K562 (cell line): ENCODE measurements around the gene HNRNPM. TPM values are rescaled to one million over a fixed set of nuclear protein-coding genes. Genes with fewer than 3 reads are reported as not detected.
A peak's percentile ranks its signal among the peaks of the same experiment; 100 is the strongest.

Experiments
- ATAC-seq: fragments of 200-7000 bp; cut with Tn5 transposase; 3 replicates; pipeline ENCODE4 v1.9.1; 2020; ENCODE audit warnings: moderate library complexity
- BruUV-seq: library from RNA; stranded (reverse); fragments of 400-500 nt; replicated peaks from 2 replicates; lab custom pipeline; 2021; lab: Mats Ljungman, UMichigan
- CTCF ChIA-PET: fragments of 300-600 bp; formaldehyde crosslinking; extraction: SDS; loops from one replicate; lab custom pipeline; 2021; ENCODE audit warnings: low intra/inter-chr PET ratio; lab: Yijun Ruan, JAX
- POLR2A ChIA-PET: fragments of 300-600, 350-650 bp; sonication (Branson Sonifier 250); formaldehyde crosslinking; extraction: SDS; loops from one replicate; lab custom pipeline; 2021; ENCODE audit warnings: antibody characterized with exemption, inconsistent platforms; lab: Yijun Ruan, JAX
- DNase-seq, 4 experiments: peaks; one replicate each; pipeline versions ENCODE4 v3.0.0 to v3.0.0-alpha.2; 2011 to 2018; ENCODE audit warnings: low spot score in 3 of 4, mixed read lengths in 3 of 4; ENCODE audit errors: extremely low read depth in 1 of 4
- FAIRE-seq: peaks from 2 replicates; lab custom pipeline; 2011; peaks lifted over from hg19 to GRCh38; lab: Jason Lieb, UNC
- H2AFZ ChIP-seq: 2 replicates; pipeline ENCODE4 v1.6.0; 2011; ENCODE audit warnings: low read depth, low read length, control low read depth, inconsistent platforms
- H3K27ac ChIP-seq: fragments of 200-600 bp; 3 replicates; pipeline ENCODE4 v1.8.0; 2011; ENCODE audit warnings: low read depth, mild to moderate bottlenecking, control low read depth, inconsistent platforms, low read length, moderate library complexity, mixed read lengths; ENCODE audit errors: extremely low read depth
- H3K27me3 ChIP-seq, 2 experiments: fragments of 300-600 bp in 1 of 2; 2 replicates in 1 of 2; 3 replicates in 1 of 2; pipeline versions ENCODE4 v1.6.0 to v1.8.0; 2011; ENCODE audit warnings: inconsistent platforms in 2 of 2, low read length in 2 of 2, mild to moderate bottlenecking in 1 of 2, mixed read lengths in 1 of 2, moderate library complexity in 1 of 2; ENCODE audit not compliant: control insufficient read depth in 2 of 2, insufficient read depth in 2 of 2
- H3K36me3 ChIP-seq: fragments of 300-600 bp; 3 replicates; pipeline ENCODE4 v1.8.0; 2011; ENCODE audit warnings: mild to moderate bottlenecking, low read length, inconsistent platforms; ENCODE audit not compliant: control insufficient read depth, insufficient read depth
- H3K4me1 ChIP-seq, 2 experiments: fragments of 200-600 bp in 1 of 2; replicated peaks in 1 of 2; 2 replicates in 1 of 2; 3 replicates in 1 of 2; pipeline versions ENCODE4 v1.5.1 to v1.8.0; 2011; ENCODE audit warnings: inconsistent platforms in 2 of 2, low read length in 2 of 2, mild to moderate bottlenecking in 1 of 2, mixed read lengths in 1 of 2, moderate library complexity in 1 of 2; ENCODE audit not compliant: control insufficient read depth in 2 of 2, insufficient read depth in 2 of 2
- H3K4me2 ChIP-seq: 2 replicates; pipeline ENCODE4 v1.6.1; 2011; ENCODE audit warnings: low read length, control low read depth, inconsistent platforms, mixed read lengths; ENCODE audit not compliant: insufficient read depth
- H3K4me3 ChIP-seq: fragments of 200-600 bp; sonication (generic), shearing (Covaris generic); 2 replicates; pipeline ENCODE4 v1.5.1; 2016; ENCODE audit warnings: control low read depth, inconsistent platforms
- H3K79me2 ChIP-seq: fragments of 200-600 bp; 3 replicates; pipeline ENCODE4 v1.8.0; 2011; ENCODE audit warnings: low read length, inconsistent platforms; ENCODE audit not compliant: control insufficient read depth, insufficient read depth
- H3K9ac ChIP-seq, 2 experiments: 2 replicates each; pipeline versions ENCODE4 v1.6.0 to v1.6.1; 2011; ENCODE audit warnings: low read depth in 2 of 2, low read length in 2 of 2, control low read depth in 1 of 2, inconsistent platforms in 1 of 2, mild to moderate bottlenecking in 1 of 2, mixed read lengths in 1 of 2; ENCODE audit not compliant: insufficient read depth in 1 of 2
- H3K9me1 ChIP-seq: one replicate; pipeline ENCODE4 v1.6.0; 2011; ENCODE audit warnings: inconsistent platforms, mild to moderate bottlenecking, low read length, moderate library complexity; ENCODE audit not compliant: control insufficient read depth, insufficient read depth
- H3K9me3 ChIP-seq: replicated peaks from 2 replicates; pipeline ENCODE4 v1.5.1; 2011; ENCODE audit warnings: low read depth, low read length, inconsistent platforms; ENCODE audit not compliant: control insufficient read depth, insufficient read depth
- H4K20me1 ChIP-seq: replicated peaks from 2 replicates; pipeline ENCODE4 v1.6.1; 2011; ENCODE audit warnings: low read length, inconsistent platforms, mixed read lengths; ENCODE audit not compliant: control insufficient read depth, insufficient read depth
- BCOR ChIP-seq: fragments of 450-650 bp; IDR thresholded peaks from 2 replicates; pipeline ENCODE4 v1.6.1; 2016
- ETV6 ChIP-seq, 3 experiments: fragments of 150-350 bp in 1 of 3; sonication (generic) in 1 of 3; formaldehyde crosslinking in 1 of 3; IDR thresholded peaks; 2 replicates each; pipeline versions ENCODE4 v1.6.1 to v1.8.0; 2014 to 2022; ENCODE audit warnings: borderline replicate concordance in 2 of 3, low read depth in 2 of 3, antibody characterized with exemption in 1 of 3, low read length in 1 of 3, mild to moderate bottlenecking in 1 of 3, missing genetic modification reagents in 1 of 3
- HDAC2 ChIP-seq: fragments of 450-650 bp; IDR thresholded peaks from 2 replicates; pipeline ENCODE4 v1.6.1; 2016; ENCODE audit warnings: mild to moderate bottlenecking
- HNRNPLL ChIP-seq: fragments of 200-400 bp; formaldehyde crosslinking; IDR thresholded peaks from 2 replicates; pipeline ENCODE4 v1.6.1; 2017; ENCODE audit warnings: low read length, low read depth, mild to moderate bottlenecking; ENCODE audit not compliant: poor library complexity, severe bottlenecking
- JUNB ChIP-seq: fragments of 450-650 bp; formaldehyde crosslinking; conservative IDR thresholded peaks from 2 replicates; pipeline ENCODE4 v1.4.0; 2020; ENCODE audit warnings: mild to moderate bottlenecking
- KDM1A ChIP-seq, 2 experiments: fragments of 450-650 bp; IDR thresholded peaks; 2 replicates each; pipeline ENCODE4 v1.6.1; 2016; ENCODE audit warnings: mild to moderate bottlenecking in 2 of 2
- KDM5B ChIP-seq: fragments of 200-600 bp; sonication (generic); IDR thresholded peaks from 2 replicates; pipeline ENCODE4 v1.6.1; 2012; ENCODE audit warnings: low read depth, mild to moderate bottlenecking, moderate library complexity, low read length, control low read depth, inconsistent platforms; ENCODE audit not compliant: insufficient replicate concordance
- RBM25 ChIP-seq: fragments of 200-400 bp; formaldehyde crosslinking; IDR thresholded peaks from 2 replicates; pipeline ENCODE4 v1.6.1; 2018; ENCODE audit warnings: low read length, low read depth, moderate library complexity; ENCODE audit not compliant: severe bottlenecking
- RCOR1 ChIP-seq, 2 experiments: IDR thresholded peaks; 2 replicates each; pipeline ENCODE4 v1.6.1; 2012; ENCODE audit warnings: low read depth in 2 of 2, low read length in 2 of 2, borderline replicate concordance in 1 of 2, improper control_type of control experiment in 1 of 2
- TRIM28 ChIP-seq: fragments of 450-650 bp; IDR thresholded peaks from 2 replicates; pipeline ENCODE4 v1.6.1; 2017
- ZFP30 ChIP-seq: fragments of 250-450 bp; sonication (Bioruptor Pico); IDR thresholded peaks from 2 replicates; pipeline ENCODE4 v1.8.0; 2022; ENCODE audit warnings: moderate library complexity, mild to moderate bottlenecking, inconsistent platforms, borderline replicate concordance
- ZNF140 ChIP-seq: fragments of 250-450 bp; sonication (Bioruptor Pico); IDR thresholded peaks from 2 replicates; pipeline ENCODE4 v1.8.0; 2021; ENCODE audit warnings: moderate library complexity, mild to moderate bottlenecking, inconsistent platforms
- WGBS: fragments of 100-300 bp; shearing (Covaris generic); methylation state at CpG from one replicate; pipeline ENCODE4 v1.1.6; 2016; ENCODE audit warnings: low coverage, mixed read lengths; ENCODE audit not compliant: insufficient coverage; ENCODE audit errors: missing lambda C conversion rate; 5-methylcytosine and 5-hydroxymethylcytosine counted together
- in situ Hi-C: fragments of 300-500 bp; cut with MboI; formaldehyde crosslinking; loops from 4 replicates; pipeline ENCODE4 v1.15.0; 2018; ENCODE audit warnings: inconsistent platforms, mixed read lengths
- intact Hi-C: fragments of 100-400 bp; cut with micrococcal nuclease; formaldehyde crosslinking; loops from 2 replicates; pipeline ENCODE4 v1.14.2; 2022
- polyA plus RNA-seq, 8 experiments: library from polyadenylated mRNA; depleted of rRNA in 4 of 8; stranded (reverse) in 5 of 8; unstranded in 3 of 8; fragments of >200 nt; fragmentation: Nextera tagmentation in 2 of 8; fragmentation: Illumina TruSeq in 1 of 8; extraction: Ambion mirVana in 2 of 8; extraction: Trizol in 1 of 8; gene quantifications; 2 replicates each; pipeline versions ENCODE4 v1.2.1 to v1.2.3, GENCODE V29; 2011 to 2014; ENCODE audit warnings: inconsistent platforms in 1 of 8, missing spikeins in 1 of 8
- total RNA-seq, 7 experiments: library from RNA; depleted of rRNA in 6 of 7; stranded (reverse); fragments of >200 nt in 6 of 7; fragmentation: Illumina TruSeq in 2 of 7; extraction: Trizol in 2 of 7; gene quantifications; 2 replicates each; pipeline versions ENCODE4 v1.2.1 to v1.2.3, GENCODE V29; 2011 to 2021; ENCODE audit warnings: low replicate concordance in 1 of 7
- TF ChIP-seq, protein P1 (sequence below): fragments of 250-450 bp; sonication (Bioruptor Pico); IDR thresholded peaks from 2 replicates; pipeline ENCODE4 v1.4.0; 2020; ENCODE audit warnings: borderline replicate concordance

HNRNPM gene
- total and polyA plus RNA-seq, 9 of the 15 experiments (the other 6 are each of a cell fraction or from before 2014, with no cell fraction given): 11.1 to 340 (median 195) TPM

GRCh38 chr19:8421484-8422461, 23.0 kb upstream of the HNRNPM start:
- FAIRE-seq (no peak), DNase-seq (peak in 1 of 4 experiments; percentile 5), ATAC-seq (no peak)
- Histone ChIP-seq H3K4me2 (no peak overlapping the region), H3K27ac (no peak overlapping the region), H3K79me2 (no peaks in the 10 kb centered on the region), H3K27me3 (no peaks in the 10 kb centered on the region), H3K4me3 (no peak overlapping the region), H3K36me3 (no peaks in the 10 kb centered on the region; the same call in 2 of the 3 replicates), H3K9me1 (no peaks in the 10 kb centered on the region), H3K9ac (peak overlapping the region in 1 of 2 experiments; percentile 60; a peak in 2 of 4 replicates), H3K9me3 (no peaks in the 10 kb centered on the region), H4K20me1 (0 out of 2 replicates have a peak, but pooled peaks cover 3% of the 10 kb centered on the region), H2AFZ (no peak overlapping the region), H3K4me1 (peaks cover 25 to 44% of the 10 kb centered on the region in 2 experiments)
- ChIA-PET CTCF (no interaction called here), POLR2A (interaction anchor here (1.7 to 3.7 kb wide), 2 partner anchors 23 to 27 kb away, joined by 10 to 18 read pairs; partner anchors contain the start of gene HNRNPM)
- whole genome bisulfite sequencing: 93% methylated on average over 28 of the region's 28 CpGs
- BruUV-seq: no TSS peak
- in situ Hi-C loops (no loop called here), intact Hi-C loops (no loop called here)
- TF ChIP-seq HDAC2 (0 out of 2 replicates have a peak, but pooled peaks have one; percentile 36), JUNB (CRISPR knock-in tag) (no peak), KDM5B (no peak), KDM1A (IDR thresholded peaks at IDR 0.05) (peak; percentile 58 to 72; a peak in 3 of 4 replicates), RCOR1 (IDR thresholded peaks at IDR 0.05; ENCODE audit: borderline replicate concordance in 1 of 2, low read depth in 2 of 2, low read length in 2 of 2) (peak in 1 of 2 experiments; percentile 42; a peak in 1 of 4 replicates), ZFP30 (CRISPR knock-in tag) (no peak), RBM25 (peak; percentile 74), BCOR (peak; percentile 89), HNRNPLL (no peak), TRIM28 (no peak), ZNF140 (no peak), ETV6 (IDR thresholded peaks at IDR 0.05; ENCODE audit: borderline replicate concordance in 1 of 2, low read depth in 2 of 2, low read length in 1 of 2) (no peak), ETV6 (CRISPR knock-in tag; IDR thresholded peaks at IDR 0.05; ENCODE audit: borderline replicate concordance) (no peak)
- TF ChIP-seq, protein P1, sequence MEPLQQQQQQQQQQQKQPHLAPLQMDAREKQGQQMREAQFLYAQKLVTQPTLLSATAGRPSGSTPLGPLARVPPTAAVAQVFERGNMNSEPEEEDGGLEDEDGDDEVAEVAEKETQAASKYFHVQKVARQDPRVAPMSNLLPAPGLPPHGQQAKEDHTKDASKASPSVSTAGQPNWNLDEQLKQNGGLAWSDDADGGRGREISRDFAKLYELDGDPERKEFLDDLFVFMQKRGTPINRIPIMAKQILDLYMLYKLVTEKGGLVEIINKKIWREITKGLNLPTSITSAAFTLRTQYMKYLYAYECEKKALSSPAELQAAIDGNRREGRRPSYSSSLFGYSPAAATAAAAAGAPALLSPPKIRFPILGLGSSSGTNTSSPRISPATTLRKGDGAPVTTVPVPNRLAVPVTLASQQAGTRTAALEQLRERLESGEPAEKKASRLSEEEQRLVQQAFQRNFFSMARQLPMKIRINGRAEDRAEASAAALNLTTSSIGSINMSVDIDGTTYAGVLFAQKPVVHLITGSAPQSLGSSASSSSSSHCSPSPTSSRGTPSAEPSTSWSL: no peak
